Transverse colon (tissue), 4 donors: Measurements from ENCODE around the gene MARS1.

Experiments
- CTCF ChIP-seq, 5 experiments: fragments of 200-600 bp in 3 of 5; fragments of 450-650 bp in 2 of 5; sonication (generic) in 3 of 5; IDR thresholded peaks; 1 replicate in 2 of 5; 2 replicates in 3 of 5; pipeline ENCODE4 v1.5.1; 2016 to 2017; ENCODE audit warnings: antibody characterized with exemption in 5 of 5, inconsistent platforms in 3 of 5, mild to moderate bottlenecking in 2 of 5, moderate library complexity in 1 of 5
- POLR2A ChIP-seq: fragments of 450-650 bp; IDR thresholded peaks from one replicate; pipeline ENCODE4 v1.6.1; 2016; ENCODE audit warnings: antibody characterized with exemption, mild to moderate bottlenecking, moderate library complexity
- POLR2AphosphoS5 ChIP-seq, 3 donors: sonication (generic); formaldehyde crosslinking; IDR thresholded peaks; one replicate each; pipeline ENCODE4 v1.6.1; 2016; ENCODE audit warnings: antibody characterized with exemption in 3 of 3

- TF ChIP-seq CTCF (IDR thresholded peaks at IDR 0.05) (no peak), POLR2AphosphoS5 (IDR thresholded peaks at IDR 0.05) (no peak), POLR2A (no peak)
Measured at GRCh38 chr12:57552306-57552651, 64.4 kb downstream of the MARS1 start.
